Body of pancreas (tissue), 4 donors: ENCODE measurements around the gene CCDC106.

Experiments
- CTCF ChIP-seq, 7 experiments: fragments of 450-650 bp in 4 of 7; fragments of 200-600 bp in 3 of 7; sonication (generic) in 3 of 7; IDR thresholded peaks; one replicate each; pipeline ENCODE4 v1.5.1; 2016 to 2019; ENCODE audit warnings: antibody characterized with exemption in 7 of 7
- POLR2A ChIP-seq, 3 donors: fragments of 450-650 bp; IDR thresholded peaks; one replicate each; pipeline ENCODE4 v1.6.1; 2016; ENCODE audit warnings: antibody characterized with exemption in 3 of 3, mild to moderate bottlenecking in 2 of 3

GRCh38 chr19:55655648-55656040 lies 7.6 kb downstream of the CCDC106 start:
- TF ChIP-seq CTCF (IDR thresholded peaks at IDR 0.05) (no peak), POLR2A (IDR thresholded peaks at IDR 0.05) (no peak)
